ENCODE results near the gene SLC6A15.

GRCh38 chr12:84841591-84841990, 71.0 kb downstream of the SLC6A15 start:
- no peak for TF ChIP-seq CTCF (conservative IDR thresholded peaks at IDR 0.05; ENCODE audit: low read depth, low read length)
- no peak for TF ChIP-seq EZH2 (IDR thresholded peaks at IDR 0.05; ENCODE audit: borderline replicate concordance, low read depth, low read length, poor library complexity, severe bottlenecking)
